NCI-H1694 (cell line): ENCODE measurements around the gene TTC32.

Experiments
- DNase-seq: peaks from one replicate; lab custom pipeline; 2025; lab: John Stamatoyannopoulos, UW

Gene TTC32

DNA sequence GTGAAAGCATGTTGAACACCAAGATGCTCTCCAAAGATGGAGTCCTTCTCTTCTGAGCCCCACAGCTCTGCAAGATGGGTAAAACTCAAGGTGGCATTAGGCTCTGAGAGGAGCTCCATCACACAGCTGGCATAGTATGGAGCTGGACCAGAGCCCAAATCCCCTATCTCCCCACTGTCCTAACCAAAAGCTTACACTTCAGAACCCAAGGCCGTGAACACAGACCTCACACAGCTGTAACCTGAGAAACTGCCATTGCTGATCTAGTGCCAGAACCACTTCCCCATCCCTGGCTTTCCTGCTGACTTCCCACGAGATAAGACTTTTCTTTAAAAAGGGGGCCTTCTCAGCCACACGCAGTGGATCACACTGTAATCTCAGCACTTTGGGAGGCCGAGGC lies 25.0 kb downstream of the TTC32 start:
- DNase-seq: no peak

DNA sequence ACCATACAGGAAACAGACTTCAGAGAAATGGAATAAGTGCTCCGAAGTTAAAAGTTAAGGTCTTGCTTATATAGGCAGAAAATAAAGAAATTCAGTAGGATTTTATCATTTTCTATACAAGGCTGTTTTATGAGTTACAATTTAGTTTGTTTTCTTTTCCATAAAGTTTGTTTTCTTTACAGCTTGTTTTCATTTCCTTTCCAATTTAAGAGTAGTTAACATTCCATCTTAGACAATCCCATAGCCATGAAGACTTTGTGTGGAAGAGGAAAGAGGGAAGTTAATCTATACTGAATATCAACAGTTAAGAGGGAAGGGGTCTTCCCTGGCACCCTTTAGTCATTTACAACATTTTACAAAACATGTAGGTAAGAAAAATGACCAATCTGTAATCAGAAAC lies 26.5 kb downstream of the TTC32 start:
- no peak for DNase-seq

DNA sequence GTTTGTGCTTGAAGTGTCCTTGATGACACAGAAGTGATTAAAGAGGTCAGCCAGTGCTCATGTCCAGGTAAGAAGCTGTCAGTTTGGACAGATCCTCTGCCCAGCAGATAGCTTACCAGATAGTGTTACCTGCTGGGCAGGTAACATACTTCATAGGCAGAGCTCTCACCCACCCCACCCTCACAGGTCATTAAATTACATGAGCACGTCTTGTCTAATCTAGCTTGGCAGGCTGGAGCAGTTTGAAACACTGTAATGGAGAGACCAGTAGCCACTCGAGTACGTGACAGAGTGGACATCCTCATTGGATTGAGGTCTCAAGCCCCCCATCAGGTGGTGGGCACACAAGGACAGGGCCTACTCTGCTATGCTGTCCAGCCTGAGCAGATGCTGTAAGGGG lies 27.1 kb downstream of the TTC32 start:
- DNase-seq: no peak

DNA sequence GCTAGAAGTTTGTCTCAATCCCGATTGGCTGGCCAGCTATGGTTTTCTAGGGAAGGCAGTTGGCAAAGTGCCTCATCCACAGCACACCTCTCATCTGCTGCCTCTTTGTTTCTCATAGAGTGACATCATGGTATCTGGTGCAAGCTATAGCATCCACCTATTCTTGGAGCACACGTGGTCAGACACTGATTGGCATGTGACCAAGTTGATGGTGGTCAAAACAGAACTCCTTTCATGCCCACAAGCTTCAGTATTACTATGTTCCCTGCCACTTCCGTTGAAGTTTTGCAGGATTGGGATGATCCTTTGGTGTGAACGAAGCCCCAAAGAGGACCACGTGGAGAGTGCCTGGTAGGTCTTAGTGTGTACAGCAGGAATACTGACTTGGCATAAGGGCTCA lies 28.8 kb downstream of the TTC32 start:
- no peak for DNase-seq

DNA sequence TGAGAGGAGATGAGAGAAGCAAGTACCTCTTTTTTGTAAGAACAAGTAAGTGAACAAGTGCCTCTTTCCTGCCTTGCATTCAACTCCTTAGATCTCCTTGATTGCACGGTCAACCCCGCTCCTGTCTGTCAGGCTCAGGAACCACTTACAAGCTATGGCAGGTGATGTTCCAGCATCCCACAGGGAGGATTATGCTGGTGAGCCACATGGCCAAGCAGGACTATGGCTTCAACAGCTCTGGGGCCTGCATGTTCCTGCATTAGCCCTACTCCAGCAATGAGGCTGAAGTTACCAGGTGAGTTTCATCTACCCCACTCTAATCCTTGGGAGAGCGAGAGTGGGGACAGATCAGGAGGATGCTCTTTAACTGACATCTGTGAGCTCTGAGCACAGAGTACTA lies 29.5 kb downstream of the TTC32 start:
- no peak for DNase-seq

DNA sequence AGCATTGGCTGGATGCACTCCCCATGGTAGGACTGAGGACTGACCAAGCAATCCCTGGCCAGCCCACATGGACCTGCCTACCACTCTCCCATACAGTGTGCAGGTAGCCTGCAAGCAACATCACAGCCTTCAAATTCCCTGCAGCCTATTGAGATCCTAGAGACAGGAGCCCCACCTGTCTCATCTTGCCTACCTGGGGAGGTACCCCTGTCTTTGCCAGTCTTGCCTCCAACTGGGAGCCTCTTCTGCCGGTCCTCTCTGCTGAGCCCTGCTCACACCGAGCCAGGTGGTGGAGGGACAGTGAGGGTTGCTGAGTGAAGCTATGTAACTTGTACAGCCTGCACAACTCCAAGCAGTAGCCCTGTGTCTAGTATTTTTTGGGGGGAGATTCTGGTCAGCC lies 29.9 kb downstream of the TTC32 start:
- no peak for DNase-seq

DNA sequence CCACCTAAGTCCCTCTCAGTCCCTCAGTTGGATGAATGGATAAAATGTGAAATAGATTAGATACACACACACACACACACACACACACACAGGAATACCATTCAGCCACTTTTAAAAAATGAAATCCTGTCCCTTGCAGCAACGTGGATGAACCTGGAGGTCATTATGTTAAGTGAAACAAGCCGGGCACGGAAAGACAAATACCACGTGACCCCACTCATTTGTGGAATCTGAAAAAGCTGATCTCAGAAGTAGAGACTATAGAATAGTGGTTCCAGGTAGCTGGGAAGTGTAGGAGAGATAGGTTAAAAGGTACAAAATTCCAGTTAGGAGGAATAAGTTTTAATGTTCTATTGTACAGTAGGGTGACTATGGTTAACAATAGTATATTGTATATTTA lies 31.0 kb downstream of the TTC32 start:
- DNase-seq: no peak

DNA sequence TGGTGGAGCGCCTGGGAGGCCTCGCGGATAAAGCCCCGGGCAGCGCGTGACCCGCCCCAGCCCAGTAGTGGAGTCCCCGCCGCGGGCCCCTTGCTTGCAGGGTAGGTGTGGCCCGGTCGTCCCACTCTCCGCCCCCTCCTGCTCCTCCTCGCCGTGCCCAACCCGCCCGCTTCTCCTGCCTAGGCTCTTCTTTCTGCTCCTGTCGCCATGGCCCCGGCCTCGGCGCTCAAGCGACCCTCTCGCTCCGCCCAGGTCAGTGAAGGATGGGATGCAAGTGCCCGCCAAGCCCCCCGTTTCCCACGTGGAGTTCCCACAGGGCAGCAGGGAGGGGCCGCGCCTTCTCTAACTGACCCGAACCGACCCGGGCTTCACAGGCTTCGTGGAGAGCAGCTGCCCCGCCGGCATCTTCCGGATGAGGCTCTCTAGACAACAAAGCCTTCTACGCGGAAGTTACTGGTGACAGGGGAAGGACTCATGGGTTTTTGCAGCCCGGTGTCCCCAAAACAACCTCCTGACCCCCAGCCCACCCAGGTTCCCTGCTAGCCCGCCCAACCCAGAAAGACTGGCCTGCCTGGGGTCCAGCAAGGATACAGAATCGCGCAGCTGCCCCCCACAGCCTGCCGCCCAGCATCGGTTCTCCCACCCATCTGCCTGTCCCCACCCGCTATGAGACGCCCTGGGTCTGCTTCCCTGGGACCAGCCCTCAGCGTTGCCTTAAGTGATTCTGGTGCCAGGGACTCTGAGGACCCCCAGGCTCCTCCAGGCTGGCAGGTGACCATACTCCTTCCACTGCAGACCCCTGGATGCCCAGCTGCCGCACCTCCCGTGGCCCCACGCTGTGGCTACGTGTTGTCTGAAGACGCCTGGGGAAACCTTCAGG lies 32.8 kb downstream of the TTC32 start:
- DNase-seq: no peak

DNA sequence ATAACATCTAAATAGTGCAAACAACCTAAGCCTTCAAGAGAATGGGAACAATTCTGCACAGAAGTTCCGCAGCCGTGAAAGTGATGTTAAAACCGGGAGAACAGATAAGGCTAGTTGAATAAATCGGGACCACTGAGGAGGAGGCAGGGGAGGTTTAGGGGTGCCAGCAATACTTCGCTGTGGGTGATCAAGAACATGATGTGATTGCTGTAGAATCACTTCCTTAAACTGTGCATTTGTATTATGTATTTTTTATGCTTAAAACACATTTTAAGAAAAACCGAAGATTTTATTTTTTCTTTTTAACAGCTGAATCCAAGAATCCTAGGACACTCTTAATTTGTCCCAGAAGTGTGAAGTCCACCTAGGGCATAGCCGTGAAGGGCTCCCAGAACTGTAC lies 33.6 kb downstream of the TTC32 start:
- no peak for DNase-seq

DNA sequence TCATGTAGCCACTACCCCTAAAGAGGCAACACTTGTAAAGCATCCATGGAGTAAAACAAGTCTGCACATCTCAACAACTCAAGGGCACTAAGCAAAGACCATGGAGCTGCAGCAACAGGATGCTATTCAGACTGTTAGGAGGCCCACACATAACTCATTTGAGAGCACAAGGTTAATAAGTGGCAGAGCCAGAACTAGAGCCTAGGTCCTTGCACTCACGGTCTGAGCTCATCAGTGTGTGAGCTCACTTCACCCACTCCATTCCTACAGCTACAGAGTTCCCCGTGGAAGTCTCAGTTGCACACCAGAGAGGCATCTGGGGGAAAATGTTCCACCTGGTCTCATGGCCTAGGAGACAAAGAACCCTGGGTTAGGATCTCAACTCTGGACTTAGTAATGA lies 35.0 kb downstream of the TTC32 start:
- no peak for DNase-seq

DNA sequence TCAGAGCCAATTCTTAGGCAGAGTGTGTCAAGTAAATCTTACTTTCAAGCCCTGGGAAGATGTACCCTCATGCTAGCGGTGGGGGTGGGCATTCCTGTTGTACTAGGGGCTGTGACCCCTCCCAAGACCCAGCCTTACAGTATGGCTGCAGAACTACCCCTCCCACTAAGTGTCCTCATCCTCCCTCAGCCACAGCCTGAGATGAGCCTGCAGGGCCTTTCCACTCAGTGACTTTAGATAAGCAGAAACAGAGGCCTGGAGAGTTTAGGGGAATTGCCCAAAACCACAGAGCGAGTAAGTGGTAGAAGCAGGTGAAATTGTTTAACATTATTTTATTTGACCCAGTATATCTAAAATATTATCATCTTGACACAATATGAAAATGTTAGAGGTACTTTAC lies 36.6 kb downstream of the TTC32 start:
- DNase-seq: no peak

DNA sequence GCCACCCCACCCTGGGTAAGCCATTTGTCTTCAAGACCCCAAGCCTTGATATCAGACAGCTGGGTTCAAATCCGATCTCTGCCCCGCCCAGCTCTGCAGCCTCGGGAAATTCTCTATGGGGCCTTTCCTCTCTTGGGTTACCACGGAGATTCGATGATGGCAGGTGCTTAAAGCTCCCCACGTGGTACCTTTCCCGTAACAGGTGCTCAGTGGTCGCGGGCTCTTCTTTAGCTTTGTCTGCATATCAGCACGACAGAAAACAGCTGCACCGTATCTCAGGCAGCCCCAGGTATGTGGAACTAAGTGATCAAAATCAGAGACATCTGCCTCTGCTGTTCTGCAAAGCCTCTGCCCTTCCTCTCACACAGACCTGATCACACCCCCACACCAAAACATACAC lies 37.4 kb downstream of the TTC32 start:
- DNase-seq: no peak

DNA sequence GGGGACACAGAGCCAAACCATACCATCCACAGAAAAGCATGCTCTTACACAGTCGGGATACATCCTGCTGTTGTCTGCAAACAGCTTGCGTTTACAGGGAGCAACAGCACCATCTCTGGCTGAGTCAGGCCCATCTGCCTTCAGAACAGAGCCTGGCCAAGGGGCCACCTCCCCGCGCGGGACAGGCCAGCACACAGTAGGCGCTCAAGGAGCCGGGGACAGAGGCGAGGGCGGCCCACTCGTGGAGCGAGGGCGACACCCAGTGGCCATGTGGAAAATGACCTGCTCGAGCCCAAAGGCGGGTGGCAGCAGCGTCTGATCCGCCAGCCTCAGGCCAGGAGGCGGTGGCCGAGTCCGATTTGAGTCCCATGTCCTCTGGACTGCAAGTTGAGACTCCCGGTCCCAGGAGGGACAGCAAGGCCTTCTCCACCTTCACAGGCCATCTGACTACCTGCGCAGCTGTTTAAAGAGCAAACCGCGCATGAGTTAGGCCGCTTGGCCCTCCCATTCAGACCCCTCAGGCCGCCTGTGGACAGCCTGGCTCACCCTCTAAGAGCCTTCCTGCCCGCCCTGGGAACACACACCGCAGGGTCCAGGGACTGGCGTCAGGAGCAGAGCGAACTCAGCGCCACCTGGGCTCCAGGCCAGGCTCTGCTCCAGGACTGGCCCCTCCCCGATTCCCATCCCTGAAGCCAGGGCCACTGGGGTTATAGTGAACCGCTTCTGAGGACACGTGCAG lies 38.3 kb downstream of the TTC32 start:
- peak; percentile 57 for DNase-seq

DNA sequence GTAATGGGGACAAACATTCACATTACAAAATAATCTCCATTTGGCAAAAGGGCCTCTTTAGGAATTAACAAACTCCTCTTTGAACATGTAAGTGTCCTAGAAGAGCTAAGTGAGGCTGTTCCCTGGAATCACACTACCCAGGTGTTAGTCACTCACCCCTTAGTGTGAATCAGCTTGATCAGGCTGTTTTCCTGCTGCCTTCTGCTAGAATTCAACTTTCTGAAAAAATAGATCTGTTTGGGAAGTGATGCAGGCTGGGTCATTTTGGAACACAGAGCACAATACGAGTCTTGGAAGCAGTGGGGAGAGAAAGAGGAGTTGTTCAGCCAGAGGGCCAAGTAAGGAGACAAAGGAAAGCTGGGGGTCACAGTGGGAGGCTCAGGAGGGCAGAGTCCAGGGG lies 40.0 kb downstream of the TTC32 start:
- DNase-seq: no peak

DNA sequence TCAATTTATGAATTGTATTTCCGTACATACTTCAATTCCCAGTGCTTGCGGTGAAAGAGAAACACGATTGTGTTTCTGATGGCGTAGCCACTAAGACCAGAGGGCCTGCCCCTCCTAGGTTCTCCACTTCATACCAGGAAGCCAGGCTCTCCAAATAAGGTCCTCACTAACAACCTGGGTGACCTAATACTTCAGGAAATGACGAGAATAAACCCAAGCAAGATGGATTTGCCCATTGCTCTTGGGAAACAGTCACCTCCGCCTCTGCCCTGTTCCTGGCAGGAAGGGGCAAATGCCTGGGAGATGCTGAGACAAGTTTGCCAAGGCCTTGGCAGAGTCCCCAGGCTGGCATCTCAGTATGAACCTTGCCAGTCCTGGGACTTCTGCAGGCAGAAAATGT lies 41.8 kb downstream of the TTC32 start:
- no peak for DNase-seq

DNA sequence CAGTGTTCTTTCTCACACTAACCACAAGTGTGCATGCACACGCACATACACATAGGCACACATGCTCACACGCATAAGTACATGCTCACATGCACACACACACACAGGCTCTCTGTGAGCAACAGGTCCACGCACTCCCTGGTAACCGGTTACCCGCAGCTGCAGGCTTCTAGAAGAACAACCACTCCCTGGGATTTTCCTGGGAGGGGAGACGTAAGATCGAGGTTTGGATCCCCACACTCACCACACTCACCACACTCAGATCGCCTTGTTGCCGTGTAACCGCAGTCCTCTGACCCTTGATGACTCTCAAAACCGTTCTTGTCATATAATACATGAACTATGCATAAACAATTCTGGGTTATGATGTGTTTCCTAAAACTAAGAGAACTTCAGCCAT lies 42.2 kb downstream of the TTC32 start:
- DNase-seq: no peak

DNA sequence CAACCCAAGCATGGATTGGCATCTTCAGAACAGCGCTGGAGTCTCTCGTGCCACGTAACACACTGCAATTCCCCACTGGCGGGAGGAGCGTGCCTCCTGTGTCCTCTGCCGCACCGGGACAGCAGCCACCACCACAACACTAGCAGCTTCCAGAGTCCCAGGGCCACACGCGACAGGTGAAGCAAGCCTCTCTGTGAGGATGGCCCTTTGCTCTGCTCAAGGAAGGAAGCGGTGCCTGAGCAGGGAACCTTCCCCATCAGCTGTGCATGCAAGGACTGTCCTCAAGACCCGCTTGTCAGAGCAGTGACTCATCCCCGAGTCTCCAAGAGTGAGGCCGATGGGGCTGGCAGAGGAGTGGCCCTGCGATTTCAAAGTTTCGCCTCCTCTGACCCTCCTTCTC lies 44.0 kb downstream of the TTC32 start:
- no peak for DNase-seq

DNA sequence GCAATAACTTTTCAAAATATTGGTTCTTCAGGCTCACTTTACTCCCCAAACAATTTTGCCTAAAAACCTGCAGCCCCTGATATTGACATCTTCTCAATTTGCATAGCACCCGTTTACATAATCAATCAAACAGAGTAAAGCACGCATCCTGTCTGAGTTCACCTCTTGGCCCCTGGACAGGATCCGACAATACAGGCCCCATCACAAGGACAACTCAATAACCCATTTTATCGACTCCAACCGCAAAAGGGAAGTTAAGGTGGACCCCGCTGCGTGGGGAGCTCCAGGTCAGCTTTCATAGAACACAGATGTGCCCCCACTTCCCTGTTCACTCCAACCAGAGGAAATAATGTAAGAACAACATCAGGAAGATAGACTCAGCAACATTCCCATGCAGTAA lies 44.7 kb downstream of the TTC32 start:
- DNase-seq: no peak

DNA sequence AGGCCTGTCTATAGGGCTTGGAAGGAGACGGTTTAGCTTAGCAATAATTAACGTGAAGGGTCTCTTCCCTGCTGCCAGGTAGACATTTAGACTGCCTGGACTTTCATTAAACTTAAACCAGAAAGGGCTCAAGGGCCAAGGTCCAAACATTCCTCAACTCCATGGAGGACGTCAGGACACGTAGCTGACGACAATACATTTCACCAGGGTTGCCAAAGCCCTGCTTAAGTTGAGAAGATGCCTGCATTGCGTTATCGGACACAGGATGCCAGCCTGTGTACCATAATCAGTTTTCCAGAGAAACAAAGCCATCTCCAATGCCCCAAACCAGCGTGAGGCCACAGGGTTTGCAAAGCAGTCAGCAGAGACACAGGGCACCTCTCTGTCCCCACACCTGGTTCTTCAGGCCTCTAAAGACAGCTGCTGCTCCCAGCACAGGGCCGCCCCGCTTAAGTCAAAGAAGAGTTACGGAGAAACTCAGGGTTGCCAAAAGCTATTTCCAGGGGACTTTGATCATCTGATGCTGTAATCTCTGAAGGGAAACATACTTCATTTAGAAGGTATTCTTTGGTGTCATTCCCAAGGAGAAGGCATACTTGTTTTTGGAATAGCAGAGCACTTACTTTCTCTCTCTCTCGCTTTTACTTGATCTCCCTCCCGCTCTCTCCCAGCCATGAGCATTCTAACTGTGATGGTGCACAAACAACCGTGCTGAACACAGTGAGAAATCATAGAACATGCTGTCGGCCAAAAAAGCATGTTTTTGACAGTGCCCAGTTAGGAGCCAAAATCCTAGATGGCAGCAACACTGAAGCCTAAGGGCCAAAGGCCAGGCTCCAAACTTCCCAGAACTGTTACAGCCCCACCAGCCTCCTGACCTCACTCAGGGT lies 46.0 kb downstream of the TTC32 start:
- DNase-seq: no peak

DNA sequence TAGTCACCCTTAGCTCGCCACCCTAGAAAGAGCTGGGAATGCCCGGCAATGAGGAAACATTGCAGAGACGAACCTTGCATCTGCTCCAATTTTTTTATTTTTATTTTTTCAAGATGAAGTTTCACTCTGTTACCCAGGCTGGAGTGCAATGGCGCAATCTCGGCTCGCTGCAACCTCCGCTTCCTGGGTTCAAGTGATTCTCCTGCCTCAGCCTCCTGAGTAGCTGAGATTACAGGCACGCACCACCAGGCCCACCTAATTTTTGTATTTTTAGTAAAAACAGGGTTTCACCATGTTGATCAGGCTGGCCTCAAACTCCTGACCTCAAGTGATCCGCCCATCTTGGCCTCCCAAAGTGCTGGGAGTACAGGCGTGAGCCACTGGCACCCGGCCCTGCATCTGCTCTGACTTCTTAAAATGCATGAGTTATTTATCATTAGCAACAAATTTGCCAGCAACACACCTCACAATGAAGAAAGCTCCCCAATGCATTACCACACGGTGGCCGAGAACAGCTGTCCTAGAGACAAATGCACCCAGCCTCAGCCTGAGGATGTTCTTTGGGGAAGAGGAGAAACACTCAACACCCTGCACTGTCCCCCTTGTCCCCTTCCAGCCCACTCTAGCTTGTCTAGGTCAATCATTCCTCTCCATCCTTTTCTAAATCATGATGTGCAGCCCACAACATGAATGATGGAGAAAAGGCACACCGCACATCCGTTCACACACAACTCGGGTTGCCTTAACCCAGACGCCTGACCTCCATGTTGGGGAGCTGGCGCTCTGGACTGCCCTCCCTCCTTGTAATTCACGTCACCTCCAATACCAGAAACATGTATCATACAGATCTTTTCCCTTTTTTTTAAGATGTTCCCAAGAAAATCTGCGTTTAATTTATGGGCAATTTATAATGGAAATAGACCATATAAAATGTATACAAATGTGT lies 46.9 kb downstream of the TTC32 start:
- DNase-seq: no peak

DNA sequence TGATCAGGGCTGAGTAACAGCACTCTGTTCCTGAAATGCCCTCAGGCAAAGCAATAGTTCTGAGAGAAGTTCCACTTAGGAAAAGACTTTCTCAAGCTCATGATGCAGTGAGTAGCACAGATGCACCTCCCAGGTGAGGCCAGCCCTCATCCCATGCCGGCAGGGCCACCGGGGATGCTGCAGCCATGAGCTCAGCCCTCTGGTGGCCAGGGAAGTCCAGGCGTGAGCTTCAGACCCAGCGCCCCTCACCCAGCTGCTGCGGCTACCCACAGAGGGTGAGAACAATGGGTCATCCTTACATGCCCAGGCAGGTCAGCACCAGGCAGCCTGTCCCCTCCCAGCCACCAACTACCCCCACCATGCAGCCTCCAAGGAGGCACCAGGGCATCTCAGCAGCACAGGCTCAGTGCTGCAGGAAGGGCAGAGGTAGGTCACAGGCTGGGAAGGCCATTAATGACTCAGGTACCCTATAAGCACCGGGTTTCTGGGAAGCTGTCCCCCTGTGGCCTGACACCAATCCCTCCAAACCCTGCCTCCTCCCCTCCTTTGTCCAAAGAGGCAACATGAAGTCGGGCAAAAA lies 50.6 kb downstream of the TTC32 start:
- no peak for DNase-seq
